HG03095 (cell line): ENCODE measurements around the gene ZAP70.

Source experiments
- ATAC-seq: cut with Tn5 transposase; IDR thresholded peaks from one replicate; pipeline ENCODE4 v1.9.1; 2021; ENCODE audit warnings: moderate library complexity; ENCODE audit not compliant: unreplicated experiment

The ZAP70 gene

DNA sequence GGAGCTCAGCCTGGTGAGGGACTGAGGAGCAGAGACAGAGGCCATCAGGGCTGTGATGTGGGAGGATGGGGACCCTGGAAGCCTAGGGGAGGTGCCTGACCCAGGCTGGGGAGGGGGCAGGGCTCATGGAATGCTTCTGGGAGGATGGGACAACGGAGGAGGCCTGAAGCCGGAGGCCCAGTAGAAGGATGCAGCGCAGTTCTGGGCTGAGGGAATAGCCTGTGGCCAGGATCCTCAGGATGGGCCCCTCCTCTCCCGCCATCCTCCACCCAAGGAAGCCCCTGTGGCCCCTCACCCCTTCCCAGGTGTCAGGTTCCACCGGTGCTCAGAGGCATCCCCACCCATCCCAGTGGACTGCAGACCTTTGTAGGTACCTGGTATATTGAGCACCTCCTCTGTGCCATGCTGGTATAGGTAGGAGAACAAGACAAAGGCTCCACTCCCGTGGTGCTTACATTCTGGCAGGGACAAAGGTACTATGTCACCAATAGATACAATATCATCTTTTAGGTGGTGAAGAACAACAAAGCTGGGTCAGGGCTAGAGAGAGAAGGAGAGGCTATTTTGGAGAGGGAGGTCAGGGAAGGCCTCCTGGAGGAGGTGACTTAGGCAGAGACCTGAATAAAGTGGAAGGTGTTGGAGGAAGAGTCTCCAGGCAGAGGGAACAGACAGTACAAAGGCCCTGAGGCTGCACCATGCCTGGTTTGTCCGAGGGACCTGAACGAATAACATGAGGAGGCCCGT, 2.7 kb downstream of the ZAP70 start:
- ATAC-seq, result no peak

DNA sequence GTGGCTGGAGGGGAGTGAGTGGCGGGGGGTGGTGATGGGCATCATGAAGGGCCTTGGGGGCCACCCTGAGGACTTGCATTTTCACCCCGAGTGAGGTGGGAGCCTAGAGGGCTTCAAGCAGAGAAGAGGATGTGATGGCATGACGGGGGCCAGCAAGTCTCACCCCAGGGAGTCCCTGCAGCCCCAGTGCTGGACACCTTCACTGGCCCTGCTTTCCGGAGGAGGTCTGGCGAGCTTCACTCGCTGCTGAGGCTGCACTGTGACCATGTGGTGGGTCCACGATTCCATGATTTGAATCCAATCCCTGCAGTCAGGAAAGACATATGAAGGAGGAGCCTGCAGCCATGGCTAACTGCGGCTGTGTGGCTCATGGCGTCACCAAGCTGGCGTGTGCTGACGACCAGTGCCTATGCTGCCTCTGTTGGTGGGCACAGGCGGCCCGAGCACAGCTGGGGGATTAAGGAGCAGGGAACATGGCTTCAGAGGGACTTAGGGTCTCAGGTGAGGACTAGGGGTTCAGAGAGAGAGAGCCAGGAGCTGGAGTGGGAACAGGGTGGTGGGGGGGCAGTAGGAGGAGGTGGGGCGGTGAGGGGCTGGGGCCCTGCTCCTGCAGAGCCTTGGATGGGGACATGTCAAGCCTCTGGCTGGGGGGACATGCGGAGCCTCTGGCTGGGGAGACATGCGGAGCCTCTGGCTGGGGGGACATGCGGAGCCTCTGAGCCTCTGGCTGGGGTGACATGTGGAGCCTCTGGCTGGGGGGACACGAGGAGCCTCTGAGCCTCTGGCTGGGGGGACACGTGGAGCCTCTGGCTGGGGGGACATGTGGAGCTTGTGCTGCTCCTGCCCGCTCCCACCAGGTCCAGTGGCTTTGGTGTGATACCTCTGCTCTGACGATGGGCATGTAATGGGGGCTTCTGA, 3.6 kb downstream of the ZAP70 start:
- no peak for ATAC-seq

DNA sequence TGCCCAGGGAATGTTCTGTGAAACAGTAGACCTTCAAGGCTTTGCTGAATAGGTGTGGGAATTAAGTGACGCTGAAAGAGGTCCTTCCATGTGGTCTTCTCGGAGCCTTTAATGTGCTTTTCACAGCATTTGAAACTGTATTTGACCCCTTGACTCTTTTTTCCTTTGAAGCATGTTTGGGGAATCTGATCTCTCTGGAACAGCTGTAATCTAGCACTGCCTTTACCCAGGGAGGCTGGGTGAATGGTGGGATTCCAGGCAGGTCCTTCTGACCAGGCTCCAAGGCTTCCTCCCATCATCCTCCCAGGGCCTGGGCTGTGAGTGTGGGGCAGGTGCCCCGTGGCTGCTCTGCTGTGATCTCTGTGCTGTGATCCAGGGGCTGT, 4.2 kb downstream of the ZAP70 start:
- no peak for ATAC-seq

DNA sequence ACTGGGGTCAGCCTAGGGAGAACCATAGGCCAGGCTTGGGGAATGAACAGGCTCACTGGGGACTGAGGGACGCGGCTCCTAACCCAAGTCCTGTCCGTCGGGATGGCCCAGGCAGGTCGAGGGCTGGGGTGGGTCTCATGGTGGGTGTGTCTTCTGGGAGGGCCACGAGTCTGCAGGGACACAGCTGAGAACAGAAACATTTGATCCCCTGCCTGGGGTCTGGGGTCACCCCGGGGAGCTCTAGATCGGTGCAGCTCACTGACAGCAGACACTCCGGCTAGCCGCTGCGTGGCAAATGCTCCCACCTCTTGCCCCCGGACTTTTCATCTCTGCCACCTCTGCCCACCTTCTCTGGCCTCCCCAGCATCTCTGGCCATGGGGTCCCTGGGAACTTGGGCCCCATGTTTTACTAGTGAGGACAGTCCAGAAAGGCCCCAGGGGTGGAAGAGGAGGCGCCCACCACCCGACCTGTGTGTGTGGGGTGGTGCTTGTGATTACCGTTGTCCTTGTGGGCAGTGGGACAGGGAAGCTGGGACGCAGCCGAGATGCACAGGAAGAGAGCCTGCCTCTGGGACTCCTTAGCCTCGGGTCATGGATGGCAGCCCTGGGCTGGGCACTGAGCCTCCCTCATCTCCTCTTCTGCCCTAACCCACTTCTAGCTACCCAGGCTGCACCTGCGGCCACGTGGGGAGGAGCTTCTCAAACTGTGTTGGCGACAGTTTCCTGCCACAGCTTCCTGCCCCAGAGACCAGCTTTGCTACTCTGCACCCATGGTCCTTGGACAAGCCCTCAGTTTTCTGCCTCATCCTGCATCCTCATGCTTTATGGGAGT, 4.9 kb downstream of the ZAP70 start:
- no peak for ATAC-seq

DNA sequence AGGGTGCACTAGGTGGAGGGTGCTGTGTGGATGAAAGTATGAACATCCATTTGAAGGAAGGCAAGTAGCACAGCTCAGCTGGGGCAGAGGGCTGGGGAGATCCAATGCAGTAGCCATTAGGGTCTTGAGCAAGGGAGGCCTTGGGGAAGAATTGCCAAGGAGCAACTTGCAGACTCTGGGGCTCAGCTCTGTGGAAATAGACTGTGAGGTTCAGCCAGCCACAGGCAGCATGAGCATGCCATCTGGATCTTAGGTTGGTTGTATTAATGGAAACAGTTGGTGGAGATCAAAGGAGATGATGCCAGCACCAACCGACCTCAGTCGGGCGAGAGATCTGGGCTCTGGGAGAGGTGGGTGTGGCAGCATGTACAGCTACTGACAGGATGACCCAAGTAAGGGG, 5.6 kb downstream of the ZAP70 start:
- ATAC-seq, result no peak

DNA sequence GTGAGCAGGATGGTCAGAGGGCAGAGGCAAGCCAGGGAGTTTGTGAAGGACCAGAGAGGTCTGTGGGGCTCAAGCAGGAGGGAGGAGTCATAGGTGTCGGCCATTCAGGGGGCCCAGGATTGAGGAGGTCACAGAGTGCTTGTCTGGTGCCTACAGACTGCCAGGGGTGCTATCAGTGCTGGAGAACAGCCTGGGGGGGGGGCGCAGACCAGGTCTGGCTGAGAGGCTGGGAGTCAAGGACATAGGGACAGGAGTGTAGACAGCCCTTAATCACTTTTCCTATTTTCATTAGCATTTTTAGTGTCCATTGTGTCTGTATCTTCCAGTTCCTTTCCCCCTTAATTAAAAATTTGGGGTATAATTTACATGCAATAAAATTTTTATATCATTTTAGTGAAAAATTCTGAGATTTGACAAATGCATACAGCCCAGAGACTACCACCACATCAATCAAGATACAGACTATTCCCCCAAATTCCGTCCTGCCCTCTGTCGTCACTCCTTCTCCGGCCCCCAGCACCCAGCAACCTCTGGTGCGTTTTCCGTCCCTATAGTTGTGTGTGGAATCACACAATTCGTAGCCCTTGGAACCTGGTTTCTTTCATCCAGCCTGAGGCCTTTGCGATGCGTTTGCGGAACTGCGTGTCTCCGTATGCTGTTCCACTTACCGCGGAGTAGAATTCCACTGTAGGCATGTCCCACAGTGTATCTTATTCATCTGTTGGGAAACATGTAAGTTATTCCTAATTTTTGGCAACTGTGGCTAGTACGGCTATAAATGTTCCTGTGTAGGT, 6.2 kb downstream of the ZAP70 start:
- no peak for ATAC-seq

DNA sequence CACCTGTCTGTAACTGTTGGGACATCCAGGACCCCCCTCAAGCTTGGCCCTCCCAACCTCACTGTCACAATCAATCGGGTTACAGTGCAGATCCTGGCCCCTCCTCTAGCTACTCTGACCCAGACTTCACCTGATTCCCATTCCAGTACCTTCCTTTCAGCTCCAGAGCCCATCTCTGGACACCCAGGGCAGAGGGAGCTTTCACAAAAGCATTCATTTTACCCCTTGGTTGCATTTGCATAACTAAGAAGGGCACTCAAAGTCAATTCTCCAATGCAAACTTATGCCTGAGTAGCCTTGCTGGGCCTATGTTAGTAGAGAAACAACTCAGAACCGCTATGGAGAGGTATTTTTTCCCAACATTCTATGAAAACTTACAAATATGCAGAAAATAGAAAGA, 7.4 kb downstream of the ZAP70 start:
- no peak for ATAC-seq

DNA sequence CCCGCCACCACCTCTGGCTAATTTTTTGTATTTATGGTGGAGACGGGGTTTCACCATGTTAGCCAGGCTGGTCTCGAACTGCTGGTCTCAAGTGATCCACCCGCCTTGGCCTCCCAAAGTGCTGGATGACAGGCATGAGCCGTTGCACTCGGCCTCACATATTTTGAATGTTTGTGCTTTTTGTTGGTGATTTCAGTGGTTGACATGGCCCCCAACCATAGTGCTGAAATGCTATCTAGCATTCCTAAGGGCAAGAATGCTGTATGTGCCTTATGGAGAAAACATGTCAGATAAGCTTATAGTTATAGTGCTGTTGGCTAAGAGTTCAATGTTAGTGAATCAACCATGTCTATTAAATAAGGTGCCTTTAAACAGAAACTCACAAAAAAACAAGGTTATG, 8.9 kb downstream of the ZAP70 start:
- ATAC-seq, result no peak

DNA sequence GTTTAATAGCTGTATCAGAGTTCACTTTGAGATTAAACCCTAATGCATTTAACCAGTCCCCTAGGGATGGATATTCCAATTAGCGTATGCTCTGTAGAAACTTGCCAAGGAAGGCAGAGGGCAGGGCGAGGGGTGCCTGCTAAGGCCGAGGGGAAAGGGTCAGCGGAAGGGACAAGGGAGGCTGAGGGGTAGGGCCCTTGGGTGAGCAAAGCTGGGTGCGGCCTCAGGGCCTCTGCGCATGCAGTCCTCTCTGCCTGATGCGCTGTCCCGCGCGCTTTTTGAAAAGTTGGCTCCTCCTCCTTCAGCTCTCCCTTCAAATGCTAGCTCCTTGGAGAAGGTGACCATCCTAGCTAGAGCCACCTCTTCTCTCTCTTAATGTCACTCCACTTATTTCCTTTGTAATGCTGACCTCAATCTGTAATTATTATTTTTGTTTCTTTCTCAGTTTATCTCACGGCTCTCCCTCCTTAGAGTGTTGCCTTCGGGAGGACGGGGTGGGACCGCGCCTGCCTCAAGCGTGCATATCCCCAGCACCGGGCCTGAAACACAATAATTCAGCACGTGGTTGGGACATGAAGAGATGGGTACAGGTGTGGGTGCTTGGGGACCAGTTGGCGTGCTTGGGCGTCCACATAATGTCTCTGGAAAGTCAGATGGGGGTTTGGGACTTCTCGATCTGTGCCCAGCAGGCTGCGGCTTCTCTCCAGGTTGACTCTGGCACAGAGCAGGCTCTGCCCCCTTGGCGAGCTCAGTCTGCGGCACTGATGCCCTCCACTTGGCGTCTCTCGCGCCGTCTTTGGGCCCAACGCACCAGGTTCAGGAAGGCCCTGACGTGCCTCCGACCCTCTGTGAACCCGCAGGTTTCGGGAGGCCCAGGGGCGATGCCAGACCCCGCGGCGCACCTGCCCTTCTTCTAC, 10.0 kb downstream of the ZAP70 start:
- no peak for ATAC-seq

DNA sequence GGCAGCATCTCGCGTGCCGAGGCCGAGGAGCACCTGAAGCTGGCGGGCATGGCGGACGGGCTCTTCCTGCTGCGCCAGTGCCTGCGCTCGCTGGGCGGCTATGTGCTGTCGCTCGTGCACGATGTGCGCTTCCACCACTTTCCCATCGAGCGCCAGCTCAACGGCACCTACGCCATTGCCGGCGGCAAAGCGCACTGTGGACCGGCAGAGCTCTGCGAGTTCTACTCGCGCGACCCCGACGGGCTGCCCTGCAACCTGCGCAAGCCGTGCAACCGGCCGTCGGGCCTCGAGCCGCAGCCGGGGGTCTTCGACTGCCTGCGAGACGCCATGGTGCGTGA, 10.7 kb downstream of the ZAP70 start:
- ATAC-seq, result no peak

DNA sequence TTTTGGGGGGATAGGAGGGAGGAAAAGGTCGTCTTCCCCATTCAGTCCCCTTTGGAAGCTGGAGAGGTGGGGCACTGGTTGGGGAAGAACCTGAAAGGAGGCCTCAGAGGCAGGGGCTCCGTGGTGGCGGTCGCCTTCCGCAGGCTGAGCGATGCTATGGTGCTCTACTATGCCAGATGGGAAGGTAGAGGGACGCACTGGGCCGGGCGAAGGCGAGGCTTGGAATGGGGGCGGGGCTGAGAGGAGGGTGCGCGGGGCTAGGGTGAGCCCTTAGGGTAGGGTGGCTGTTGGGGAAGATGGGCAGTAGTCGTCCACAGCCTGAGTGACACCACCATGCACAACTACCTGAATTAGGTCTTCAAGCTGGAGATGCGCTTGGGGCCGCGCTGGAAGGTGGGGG, 11.1 kb downstream of the ZAP70 start:
- ATAC-seq, result no peak

DNA sequence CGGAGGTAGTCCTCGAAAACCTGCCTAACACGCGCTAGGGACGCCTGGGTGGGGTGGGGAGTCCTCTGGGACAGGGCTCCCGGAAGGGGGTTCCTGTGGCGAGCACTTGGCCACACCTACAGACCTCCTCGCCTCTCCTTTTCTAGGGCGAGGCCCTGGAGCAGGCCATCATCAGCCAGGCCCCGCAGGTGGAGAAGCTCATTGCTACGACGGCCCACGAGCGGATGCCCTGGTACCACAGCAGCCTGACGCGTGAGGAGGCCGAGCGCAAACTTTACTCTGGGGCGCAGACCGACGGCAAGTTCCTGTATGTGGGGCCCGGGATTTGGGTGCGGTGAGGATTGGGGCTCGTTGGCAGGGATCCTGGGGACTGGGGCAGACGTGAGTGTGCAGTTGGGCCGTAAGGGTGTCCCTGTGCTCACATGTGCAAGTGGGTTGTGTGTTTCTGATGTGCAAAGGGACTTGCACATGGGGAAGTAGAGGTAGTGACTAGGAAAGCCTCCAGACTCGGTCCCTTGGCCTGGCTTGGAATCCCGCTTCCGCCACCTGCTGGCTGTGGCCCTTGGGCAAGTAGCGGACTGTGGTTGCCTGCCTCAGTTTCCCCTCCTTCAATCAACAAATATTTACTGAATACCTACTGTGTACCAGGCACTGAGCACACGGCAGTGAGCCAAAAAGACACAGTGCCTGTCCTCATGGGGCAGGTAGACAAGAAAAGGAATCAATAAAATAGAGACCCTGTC, 11.7 kb downstream of the ZAP70 start:
- no peak for ATAC-seq

DNA sequence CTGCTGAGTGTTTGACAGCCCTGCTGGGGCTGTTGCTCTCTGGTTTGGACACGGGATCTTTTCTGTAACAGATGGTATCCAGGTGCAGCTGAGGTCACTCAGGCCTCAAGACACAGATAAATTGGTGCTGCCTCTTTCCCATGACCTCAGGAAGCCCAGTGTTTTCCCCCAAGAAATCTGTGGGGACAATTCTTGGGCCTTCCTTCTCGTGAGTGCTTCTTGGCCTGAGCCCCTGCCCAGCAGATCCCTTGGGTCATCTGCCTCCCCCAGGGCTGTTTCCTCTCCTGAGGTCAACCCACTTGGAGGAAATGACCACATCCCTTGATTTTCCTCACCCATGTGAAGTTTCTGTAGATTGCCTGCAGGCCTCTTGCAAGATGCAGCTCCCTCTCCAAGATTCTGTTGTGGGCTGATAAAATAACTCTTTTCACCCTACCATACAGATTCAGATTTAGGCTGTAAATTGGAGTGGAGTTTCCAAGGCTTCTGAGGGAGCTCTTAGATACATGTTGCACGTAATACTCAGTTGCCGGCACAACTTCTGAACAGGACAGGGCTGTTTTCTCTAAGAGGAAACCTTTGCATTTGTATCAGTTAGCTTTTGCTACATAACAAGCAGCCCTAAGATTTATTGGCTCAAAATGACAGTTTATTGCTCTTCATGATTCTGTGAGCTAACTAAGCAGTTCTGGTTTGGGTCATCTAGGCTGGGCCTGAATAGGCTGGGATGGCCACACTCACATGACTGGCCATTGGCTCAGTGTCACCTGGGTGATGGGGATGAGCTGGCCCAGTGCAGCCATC, 13.1 kb downstream of the ZAP70 start:
- ATAC-seq, result no peak

DNA sequence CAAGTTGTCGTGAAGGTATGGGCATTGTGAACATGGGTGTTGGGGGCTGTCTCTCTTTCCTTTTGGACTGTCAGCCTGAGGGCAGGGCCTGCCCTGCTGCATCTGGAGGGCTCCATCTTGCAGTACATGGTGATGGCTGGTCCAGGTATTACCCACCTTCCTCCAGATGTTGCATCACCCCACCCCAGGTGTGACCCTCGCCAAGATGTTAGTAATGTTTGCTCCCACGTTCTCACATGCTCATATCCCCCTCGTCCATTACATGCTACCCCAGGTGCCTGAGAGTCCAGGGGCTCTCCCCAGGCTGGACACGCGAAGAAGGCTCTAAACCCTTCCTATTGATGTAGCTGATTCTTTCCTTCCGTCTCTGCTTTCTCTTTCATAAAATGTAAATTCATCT, 13.9 kb downstream of the ZAP70 start:
- ATAC-seq, result no peak

DNA sequence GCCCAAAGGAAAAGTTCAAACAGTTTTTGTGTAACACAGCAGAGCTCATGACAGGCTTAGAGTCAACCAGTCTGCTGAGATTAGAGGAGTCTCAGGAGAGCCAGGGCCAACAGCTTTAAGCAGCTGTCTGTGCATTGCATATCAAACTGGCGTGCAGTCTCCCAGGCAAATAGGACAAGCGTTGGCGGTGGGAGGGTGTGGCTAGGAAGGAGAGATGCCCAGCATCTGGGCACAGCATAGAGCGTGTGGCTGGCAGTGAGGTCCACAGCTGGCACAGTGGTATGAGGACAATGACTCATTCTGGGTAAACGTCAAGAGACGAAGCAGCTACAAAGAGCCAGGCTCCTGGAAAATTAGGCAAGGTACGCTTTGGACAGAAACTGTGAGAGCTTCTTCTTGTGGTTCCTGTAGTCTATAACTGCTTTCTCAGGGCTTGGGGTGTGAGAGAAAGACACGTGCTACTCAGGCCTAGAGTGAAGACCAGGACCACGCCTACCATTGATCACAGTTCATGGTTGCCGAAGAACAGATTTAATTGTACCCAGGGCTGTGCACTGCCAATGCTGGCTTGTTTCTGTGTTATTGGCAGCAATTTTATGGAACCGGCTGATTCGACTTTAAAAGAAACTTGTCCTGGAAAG, 14.8 kb downstream of the ZAP70 start:
- ATAC-seq, result no peak

DNA sequence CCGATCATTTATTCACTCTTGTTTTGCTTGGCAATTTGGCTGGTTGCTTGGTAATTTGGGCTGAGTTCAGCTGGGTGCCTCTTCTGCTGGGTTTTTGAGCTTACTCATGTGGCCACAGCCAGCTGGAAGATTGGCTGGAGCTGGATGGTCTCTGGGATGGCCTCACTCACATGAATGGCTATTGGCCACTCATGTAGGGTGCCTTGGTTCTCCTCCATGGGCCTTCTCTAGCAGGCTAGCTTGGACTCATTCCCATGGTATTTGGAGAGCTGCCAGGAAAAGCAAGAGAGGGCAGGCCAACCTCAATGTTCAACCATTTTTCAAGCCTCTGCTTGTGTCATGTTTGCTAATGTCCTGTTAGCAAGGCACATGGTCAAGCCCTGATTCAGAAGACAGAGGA, 16.9 kb downstream of the ZAP70 start:
- ATAC-seq, result no peak

DNA sequence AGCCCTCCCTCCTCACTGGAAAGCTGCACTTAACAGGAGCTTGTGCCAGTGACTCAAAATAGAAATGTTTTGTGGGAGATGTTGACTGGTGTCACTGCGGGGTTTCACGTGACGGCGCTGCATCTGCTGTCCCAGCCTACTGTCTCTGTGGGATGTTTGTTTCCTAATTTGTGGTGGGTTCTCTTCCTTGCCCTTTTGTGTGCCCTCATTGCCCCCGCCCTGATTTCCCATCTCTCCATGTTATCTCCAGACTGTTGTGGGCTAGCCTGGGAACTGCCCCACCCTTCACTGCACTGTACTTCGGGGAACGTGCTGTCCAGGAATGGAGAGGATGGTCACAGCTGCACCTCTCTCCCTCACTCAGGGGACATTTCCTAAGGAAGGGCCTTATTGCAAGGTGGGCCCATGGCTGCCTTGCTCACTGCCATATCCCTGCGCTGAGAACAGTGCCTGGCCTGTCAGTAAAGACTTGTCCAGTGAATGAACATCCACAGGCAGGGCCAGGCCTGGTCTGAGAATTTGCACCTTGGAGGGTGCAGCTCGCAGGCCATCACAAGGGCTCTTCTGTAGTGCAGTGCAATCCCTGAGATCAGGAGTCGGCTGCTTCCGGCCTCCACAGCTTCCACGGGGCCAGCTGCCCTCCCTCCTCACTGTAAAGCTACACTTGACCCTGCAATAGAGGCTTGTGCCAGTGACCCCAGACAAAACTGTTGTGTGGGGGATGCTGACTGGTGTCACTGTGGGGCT, 18.1 kb downstream of the ZAP70 start:
- ATAC-seq, result no peak
